Large intestine (tissue), 3 donors: ENCODE data around the gene FAM3A. TPM values are rescaled to one million over a fixed set of nuclear protein-coding genes. Genes with fewer than 3 reads are reported as not detected.

Experiments
- DNase-seq, 2 donors: peaks; one replicate each; pipeline versions ENCODE4 v3.0.0 to v3.0.0-alpha.2; 2013
- H3K27ac ChIP-seq: one replicate; pipeline ENCODE4 v1.5.1; 2013; ENCODE audit warnings: low read length
- H3K27me3 ChIP-seq: 2 replicates; pipeline ENCODE4 v1.6.1; 2013; ENCODE audit warnings: low read length; ENCODE audit not compliant: control insufficient read depth, insufficient read depth
- H3K36me3 ChIP-seq: 2 replicates; pipeline ENCODE4 v1.6.1; 2013; ENCODE audit warnings: low read length; ENCODE audit not compliant: control insufficient read depth, insufficient read depth
- H3K4me1 ChIP-seq: one replicate; pipeline ENCODE4 v1.6.1; 2013; ENCODE audit warnings: low read length; ENCODE audit not compliant: control insufficient read depth, insufficient read depth
- H3K4me3 ChIP-seq: one replicate; pipeline ENCODE4 v1.5.1; 2013; ENCODE audit warnings: low read length
- H3K9me3 ChIP-seq: one replicate; pipeline ENCODE4 v1.6.1; 2013; ENCODE audit warnings: mild to moderate bottlenecking, low read depth, low read length, moderate library complexity; ENCODE audit not compliant: control insufficient read depth
- WGBS: methylation state at CpG from one replicate; pipeline ENCODE4 v1.1.5; 2013; ENCODE audit warnings: low lambda C conversion rate; ENCODE audit not compliant: insufficient coverage; 5-methylcytosine and 5-hydroxymethylcytosine counted together
- polyA plus RNA-seq: library from polyadenylated mRNA; unstranded; fragments of 120-200 nt; gene quantifications from one replicate; pipeline ENCODE4 v1.2.1, GENCODE V29; 2013

Gene FAM3A
- polyA plus RNA-seq, 1 donor: 41.4 TPM

DNA sequence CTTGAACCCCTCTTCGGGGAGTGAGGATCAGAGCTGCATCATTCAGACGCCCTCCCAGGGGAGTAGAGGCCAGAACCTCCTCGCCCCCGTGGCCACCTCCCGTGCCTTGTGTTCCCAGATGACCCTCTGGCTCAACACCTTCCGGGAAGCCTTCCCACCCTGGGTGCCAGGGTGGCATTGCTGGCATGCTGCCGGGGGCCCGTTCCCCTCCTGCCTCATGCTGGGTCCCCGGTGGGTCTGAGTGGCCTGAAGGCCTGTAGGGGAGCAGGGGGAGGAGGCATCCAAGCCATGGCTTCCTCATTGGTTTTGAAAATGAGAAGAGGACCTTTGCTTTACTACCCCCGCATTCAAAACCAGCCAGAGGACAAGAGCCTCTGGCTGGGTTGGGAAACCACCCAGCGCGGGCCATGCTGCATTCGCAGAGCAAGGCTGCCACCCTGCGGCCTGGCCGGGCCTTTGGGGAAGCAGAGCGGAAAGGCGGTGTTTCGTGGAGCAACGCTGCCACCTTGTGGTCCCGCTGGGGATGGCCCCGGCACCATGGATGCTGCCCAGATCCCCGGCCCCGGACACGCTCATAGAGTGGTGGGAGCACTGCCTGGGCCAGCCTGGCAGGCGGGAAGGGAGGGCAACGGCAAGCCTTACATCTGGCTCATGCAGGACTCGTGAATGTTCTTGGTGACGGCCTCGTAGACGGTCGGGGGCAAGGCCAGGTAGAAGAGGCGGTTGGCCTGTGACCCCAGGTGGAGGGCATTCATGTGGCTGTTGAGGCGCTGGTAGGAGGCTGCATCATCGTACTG lies 18.7 kb upstream of the FAM3A start:
- DNase-seq: peak; percentile 62 to 80
- no peaks in the 10 kb centered on the region for H3K9me3 ChIP-seq
- H3K27ac ChIP-seq: no peak overlapping the region
- peaks cover 9% of the 10 kb centered on the region for H3K4me1 ChIP-seq
- H3K36me3 ChIP-seq: peaks cover 26% of the 10 kb centered on the region
- no peak overlapping the region for H3K4me3 ChIP-seq
- no peaks in the 10 kb centered on the region for H3K27me3 ChIP-seq
- WGBS: no CpG with 5 or more reads among the region's 34 CpGs

DNA sequence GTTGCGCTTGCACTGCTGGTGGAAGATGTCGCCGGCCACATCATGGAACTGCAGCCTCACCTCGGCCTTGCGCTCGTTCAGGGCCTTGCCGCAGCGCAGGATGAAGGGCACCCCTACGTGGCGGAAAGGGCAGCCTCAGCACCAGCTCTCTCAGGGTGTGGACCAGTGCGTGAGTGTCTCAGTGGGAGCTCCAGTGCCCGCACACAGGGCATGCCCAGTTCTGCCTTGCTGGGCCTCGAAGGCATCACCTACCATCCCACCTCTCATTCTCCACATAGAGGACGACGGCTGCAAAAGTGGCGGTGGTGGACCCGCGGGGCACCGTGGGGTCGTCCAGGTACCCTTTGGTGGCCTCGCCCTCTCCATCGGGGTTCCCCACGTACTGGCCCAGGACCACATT lies 16.7 kb upstream of the FAM3A start:
- Histone ChIP-seq H3K4me1 (peaks cover 9% of the 10 kb centered on the region), H3K9me3 (no peaks in the 10 kb centered on the region), H3K27me3 (no peaks in the 10 kb centered on the region), H3K4me3 (no peak overlapping the region), H3K36me3 (peaks cover 26% of the 10 kb centered on the region), H3K27ac (no peak overlapping the region)
- no CpG with 5 or more reads among the region's 23 CpGs for WGBS
- DNase-seq: no peak

DNA sequence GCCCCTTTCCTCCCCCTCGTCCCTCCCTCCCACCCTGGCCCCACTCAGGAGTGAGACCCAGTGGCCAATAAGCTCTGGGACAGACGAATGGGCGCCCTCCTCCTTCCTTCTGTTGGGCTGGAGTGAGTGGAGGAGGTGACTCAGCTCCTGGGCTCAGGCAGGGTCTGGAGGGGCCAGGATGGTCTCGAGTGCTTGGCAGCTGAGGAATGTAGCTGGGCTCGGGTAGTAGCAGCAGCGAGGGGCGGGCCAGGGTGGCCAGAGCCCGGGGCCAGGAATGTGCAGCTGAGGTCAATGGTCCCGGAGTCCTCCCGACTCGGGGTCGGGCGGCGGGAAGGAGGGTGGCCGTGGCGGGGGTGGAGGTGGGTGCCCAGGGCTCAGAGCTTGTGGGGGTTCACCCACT lies 15.6 kb upstream of the FAM3A start:
- WGBS: no CpG with 5 or more reads among the region's 16 CpGs
- H3K27ac ChIP-seq: peak overlapping the region; percentile 33
- H3K4me1 ChIP-seq: peaks cover 17% of the 10 kb centered on the region
- H3K9me3 ChIP-seq: no peaks in the 10 kb centered on the region
- no peak for DNase-seq
- H3K4me3 ChIP-seq: no peak overlapping the region
- peaks cover 26% of the 10 kb centered on the region for H3K36me3 ChIP-seq
- H3K27me3 ChIP-seq: no peaks in the 10 kb centered on the region

DNA sequence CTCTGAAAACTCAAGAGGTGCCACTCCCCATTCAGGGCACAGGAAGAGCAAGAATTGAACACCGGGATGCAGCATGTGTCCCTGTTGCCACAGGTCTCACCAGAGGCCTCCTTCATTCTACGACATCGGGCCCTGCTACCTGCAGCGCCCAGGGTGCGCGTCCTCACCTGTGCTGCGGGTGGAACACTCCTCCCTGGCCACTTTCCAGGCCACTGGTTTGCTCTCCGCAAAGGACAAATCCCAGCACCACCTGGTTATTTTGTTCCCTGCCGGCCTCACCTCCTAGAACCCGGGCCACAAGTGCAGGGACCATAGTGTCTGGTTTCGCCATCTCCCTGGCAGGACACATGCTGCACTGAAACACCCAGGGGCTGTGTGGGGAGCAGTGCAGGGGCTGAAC lies 14.3 kb upstream of the FAM3A start:
- H3K9me3 ChIP-seq: no peaks in the 10 kb centered on the region
- no CpG with 5 or more reads among the region's 11 CpGs for WGBS
- no peak overlapping the region for H3K27ac ChIP-seq
- no peak for DNase-seq
- H3K36me3 ChIP-seq: peaks cover 22% of the 10 kb centered on the region
- H3K27me3 ChIP-seq: no peaks in the 10 kb centered on the region
- H3K4me3 ChIP-seq: no peak overlapping the region
- peaks cover 17% of the 10 kb centered on the region for H3K4me1 ChIP-seq

- no CpG with 5 or more reads among the region's 6 CpGs for WGBS
- Histone ChIP-seq H3K4me1 (peaks cover 13% of the 10 kb centered on the region), H3K27ac (no peak overlapping the region), H3K27me3 (no peaks in the 10 kb centered on the region), H3K4me3 (no peak overlapping the region), H3K36me3 (peaks cover 17% of the 10 kb centered on the region), H3K9me3 (no peaks in the 10 kb centered on the region)
- no peak for DNase-seq
Measured at GRCh38 chrX:154529206-154529612, 13.2 kb upstream of the FAM3A start.

- no CpG with 5 or more reads among the region's 15 CpGs for WGBS
- peak; percentile 64 to 84 for DNase-seq
- H3K27ac ChIP-seq: peak overlapping the region; percentile 82
- H3K27me3 ChIP-seq: no peaks in the 10 kb centered on the region
- no peaks in the 10 kb centered on the region for H3K9me3 ChIP-seq
- peak overlapping the region; percentile 45 for H3K4me3 ChIP-seq
- peaks cover 9% of the 10 kb centered on the region for H3K4me1 ChIP-seq
- H3K36me3 ChIP-seq: no peaks in the 10 kb centered on the region
Measured at GRCh38 chrX:154526901-154527675, 11.1 kb upstream of the FAM3A start.

GRCh38 chrX:154525606-154526490 lies 9.8 kb upstream of the FAM3A start:
- no peaks in the 10 kb centered on the region for H3K36me3 ChIP-seq
- no peak overlapping the region for H3K4me3 ChIP-seq
- H3K4me1 ChIP-seq: peaks cover 9% of the 10 kb centered on the region
- H3K9me3 ChIP-seq: no peaks in the 10 kb centered on the region
- DNase-seq: no peak
- 100% methylated on average over 1 of the region's 14 CpGs for WGBS
- H3K27ac ChIP-seq: no peak overlapping the region
- H3K27me3 ChIP-seq: no peaks in the 10 kb centered on the region

GRCh38 chrX:154519389-154519788 lies 3.4 kb upstream of the FAM3A start:
- Histone ChIP-seq H3K27me3 (no peaks in the 10 kb centered on the region), H3K4me3 (no peak overlapping the region), H3K27ac (no peak overlapping the region), H3K36me3 (no peaks in the 10 kb centered on the region), H3K9me3 (no peaks in the 10 kb centered on the region), H3K4me1 (peaks cover 16% of the 10 kb centered on the region)
- WGBS: no CpG with 5 or more reads among the region's 8 CpGs
- DNase-seq: no peak

GRCh38 chrX:154517101-154517781 lies 1.2 kb upstream of the FAM3A start:
- no peaks in the 10 kb centered on the region for H3K9me3 ChIP-seq
- peak in 1 of 2 donors; percentile 72 for DNase-seq
- H3K4me1 ChIP-seq: peaks cover 16% of the 10 kb centered on the region
- WGBS: no CpG with 5 or more reads among the region's 25 CpGs
- no peaks in the 10 kb centered on the region for H3K27me3 ChIP-seq
- peak overlapping the region; percentile 64 for H3K4me3 ChIP-seq
- peak overlapping the region; percentile 100 for H3K27ac ChIP-seq
- peaks cover 4% of the 10 kb centered on the region for H3K36me3 ChIP-seq
